ENCODE data around the gene CACNA1A. TPM values are rescaled to one million over a fixed set of nuclear protein-coding genes. Genes with fewer than 3 reads are reported as not detected.

Gene CACNA1A
- polyA plus RNA-seq, 2 of the 4 experiments (the other 2 are of a cell fraction), result 0.27 to 0.71 TPM

DNA sequence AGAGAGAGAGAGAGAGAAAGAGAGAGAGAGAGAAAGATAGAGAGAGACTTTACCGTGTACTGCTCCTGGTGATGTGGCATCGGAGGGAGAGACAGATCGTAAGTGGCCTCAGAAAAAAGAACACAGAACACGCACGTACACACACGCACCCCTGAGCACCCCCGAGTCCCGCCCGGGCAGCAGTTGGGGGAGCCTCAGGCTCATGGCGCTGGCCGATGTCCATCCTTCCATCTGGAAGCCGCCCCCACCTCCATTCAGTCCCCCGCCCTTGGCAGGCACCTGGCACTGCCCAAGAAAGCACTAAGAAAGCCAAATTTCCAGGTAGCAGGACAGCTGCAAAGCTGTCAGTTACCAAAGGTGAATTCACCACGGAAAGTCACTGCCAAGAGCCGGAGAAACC lies 239.1 kb downstream of the CACNA1A start (continued):
- TF ChIP-seq RARB (CRISPR knock-in tag; IDR thresholded peaks at IDR 0.05) (no peak), BHLHE40 (IDR thresholded peaks at IDR 0.05; ENCODE audit: low read depth, low read length) (no peak), KDM1A (IDR thresholded peaks at IDR 0.05; ENCODE audit: low read depth) (no peak), JUN (IDR thresholded peaks at IDR 0.05) (no peak), HOXB13 (CRISPR knock-in tag; IDR thresholded peaks at IDR 0.05; ENCODE audit: low read depth) (no peak)
- TF ChIP-seq, protein P1, sequence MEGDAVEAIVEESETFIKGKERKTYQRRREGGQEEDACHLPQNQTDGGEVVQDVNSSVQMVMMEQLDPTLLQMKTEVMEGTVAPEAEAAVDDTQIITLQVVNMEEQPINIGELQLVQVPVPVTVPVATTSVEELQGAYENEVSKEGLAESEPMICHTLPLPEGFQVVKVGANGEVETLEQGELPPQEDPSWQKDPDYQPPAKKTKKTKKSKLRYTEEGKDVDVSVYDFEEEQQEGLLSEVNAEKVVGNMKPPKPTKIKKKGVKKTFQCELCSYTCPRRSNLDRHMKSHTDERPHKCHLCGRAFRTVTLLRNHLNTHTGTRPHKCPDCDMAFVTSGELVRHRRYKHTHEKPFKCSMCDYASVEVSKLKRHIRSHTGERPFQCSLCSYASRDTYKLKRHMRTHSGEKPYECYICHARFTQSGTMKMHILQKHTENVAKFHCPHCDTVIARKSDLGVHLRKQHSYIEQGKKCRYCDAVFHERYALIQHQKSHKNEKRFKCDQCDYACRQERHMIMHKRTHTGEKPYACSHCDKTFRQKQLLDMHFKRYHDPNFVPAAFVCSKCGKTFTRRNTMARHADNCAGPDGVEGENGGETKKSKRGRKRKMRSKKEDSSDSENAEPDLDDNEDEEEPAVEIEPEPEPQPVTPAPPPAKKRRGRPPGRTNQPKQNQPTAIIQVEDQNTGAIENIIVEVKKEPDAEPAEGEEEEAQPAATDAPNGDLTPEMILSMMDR (IDR thresholded peaks at IDR 0.05), result no peak

- DNase-seq (ENCODE audit: low read depth in 1 of 2, low spot score in 1 of 2) (peak; percentile 43 to 45), ATAC-seq (peak; percentile 44 to 75; a peak in 4 of 6 replicates), FAIRE-seq (no peak)
- POLR2A ChIA-PET, result interaction anchor here (1.0 kb wide), 1 partner anchor 110 kb away, joined by 7 read pairs; no protein-coding TSS in a partner anchor
- H3K4me1 ChIP-seq, result peaks cover 13% of the 10 kb centered on the region; the same call in 2 of the 3 replicates
- CTCF ChIA-PET, result interaction anchor here (0.6 to 2.6 kb wide), 28 partner anchors 10 to 452 kb away, joined by 3 to 19 read pairs (median 4); partner anchors contain the start of genes IER2 and STX10
- TF ChIP-seq, protein P1 (IDR thresholded peaks at IDR 0.05), result peak; percentile 61
- TF ChIP-seq TP53 (CRISPR knock-in tag; IDR thresholded peaks at IDR 0.05) (no peak), BHLHE40 (IDR thresholded peaks at IDR 0.05; ENCODE audit: low read depth, low read length) (no peak), SMC3 (IDR thresholded peaks at IDR 0.05) (peak; percentile 69), RAD21 (conservative IDR thresholded peaks at IDR 0.05 in 1 of 2, IDR thresholded peaks at IDR 0.05 in 1 of 2) (peak; percentile 59 to 69)
- TF ChIP-seq, protein P2, sequence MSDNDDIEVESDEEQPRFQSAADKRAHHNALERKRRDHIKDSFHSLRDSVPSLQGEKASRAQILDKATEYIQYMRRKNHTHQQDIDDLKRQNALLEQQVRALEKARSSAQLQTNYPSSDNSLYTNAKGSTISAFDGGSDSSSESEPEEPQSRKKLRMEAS (IDR thresholded peaks at IDR 0.05), result no peak
- H3K9me3 ChIP-seq, result no peaks in the 10 kb centered on the region
- H3K27ac ChIP-seq, result peak overlapping the region in 1 of 2 experiments; percentile 5; a peak in 2 of 6 replicates
- H3K4me3 ChIP-seq, result no peak overlapping the region
- H3K4me2 ChIP-seq, result no peak overlapping the region
- WGBS (ENCODE audit: missing lambda C conversion rate), result 36% methylated on average over 7 of the region's 8 CpGs
Observed at GRCh38 chr19:13262450-13262849, 243.8 kb downstream of the CACNA1A start.

GRCh38 chr19:13260883-13261653 lies 245.2 kb downstream of the CACNA1A start:
- ATAC-seq (peak; percentile 40 to 54; a peak in 2 of 6 replicates), DNase-seq (ENCODE audit: low read depth in 1 of 2, low spot score in 1 of 2) (peak; percentile 49 to 58), FAIRE-seq (no peak)
- ChIA-PET POLR2A (interaction anchor here (1.2 kb wide), 1 partner anchor 97 kb away, joined by 5 read pairs; no protein-coding TSS in a partner anchor), CTCF (interaction anchor here (0.7 to 1.9 kb wide), 12 partner anchors 11 to 283 kb away, joined by 3 to 7 read pairs (median 4); no protein-coding TSS in a partner anchor)
- TF ChIP-seq, protein P3, sequence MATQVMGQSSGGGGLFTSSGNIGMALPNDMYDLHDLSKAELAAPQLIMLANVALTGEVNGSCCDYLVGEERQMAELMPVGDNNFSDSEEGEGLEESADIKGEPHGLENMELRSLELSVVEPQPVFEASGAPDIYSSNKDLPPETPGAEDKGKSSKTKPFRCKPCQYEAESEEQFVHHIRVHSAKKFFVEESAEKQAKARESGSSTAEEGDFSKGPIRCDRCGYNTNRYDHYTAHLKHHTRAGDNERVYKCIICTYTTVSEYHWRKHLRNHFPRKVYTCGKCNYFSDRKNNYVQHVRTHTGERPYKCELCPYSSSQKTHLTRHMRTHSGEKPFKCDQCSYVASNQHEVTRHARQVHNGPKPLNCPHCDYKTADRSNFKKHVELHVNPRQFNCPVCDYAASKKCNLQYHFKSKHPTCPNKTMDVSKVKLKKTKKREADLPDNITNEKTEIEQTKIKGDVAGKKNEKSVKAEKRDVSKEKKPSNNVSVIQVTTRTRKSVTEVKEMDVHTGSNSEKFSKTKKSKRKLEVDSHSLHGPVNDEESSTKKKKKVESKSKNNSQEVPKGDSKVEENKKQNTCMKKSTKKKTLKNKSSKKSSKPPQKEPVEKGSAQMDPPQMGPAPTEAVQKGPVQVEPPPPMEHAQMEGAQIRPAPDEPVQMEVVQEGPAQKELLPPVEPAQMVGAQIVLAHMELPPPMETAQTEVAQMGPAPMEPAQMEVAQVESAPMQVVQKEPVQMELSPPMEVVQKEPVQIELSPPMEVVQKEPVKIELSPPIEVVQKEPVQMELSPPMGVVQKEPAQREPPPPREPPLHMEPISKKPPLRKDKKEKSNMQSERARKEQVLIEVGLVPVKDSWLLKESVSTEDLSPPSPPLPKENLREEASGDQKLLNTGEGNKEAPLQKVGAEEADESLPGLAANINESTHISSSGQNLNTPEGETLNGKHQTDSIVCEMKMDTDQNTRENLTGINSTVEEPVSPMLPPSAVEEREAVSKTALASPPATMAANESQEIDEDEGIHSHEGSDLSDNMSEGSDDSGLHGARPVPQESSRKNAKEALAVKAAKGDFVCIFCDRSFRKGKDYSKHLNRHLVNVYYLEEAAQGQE (IDR thresholded peaks at IDR 0.05), result no peak
- TF ChIP-seq JUNB (IDR thresholded peaks at IDR 0.05) (0 out of 2 replicates have a peak, but pooled peaks have one; percentile 21), FOSL2 (IDR thresholded peaks at IDR 0.05) (no peak), FOSL2 (CRISPR knock-in tag; IDR thresholded peaks at IDR 0.05) (peak; percentile 74)
- TF ChIP-seq, protein P4, sequence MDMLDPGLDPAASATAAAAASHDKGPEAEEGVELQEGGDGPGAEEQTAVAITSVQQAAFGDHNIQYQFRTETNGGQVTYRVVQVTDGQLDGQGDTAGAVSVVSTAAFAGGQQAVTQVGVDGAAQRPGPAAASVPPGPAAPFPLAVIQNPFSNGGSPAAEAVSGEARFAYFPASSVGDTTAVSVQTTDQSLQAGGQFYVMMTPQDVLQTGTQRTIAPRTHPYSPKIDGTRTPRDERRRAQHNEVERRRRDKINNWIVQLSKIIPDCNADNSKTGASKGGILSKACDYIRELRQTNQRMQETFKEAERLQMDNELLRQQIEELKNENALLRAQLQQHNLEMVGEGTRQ (IDR thresholded peaks at IDR 0.05), result peak; percentile 19; the same call in 1 of the 2 replicates
- TF ChIP-seq, protein P2 (IDR thresholded peaks at IDR 0.05), result no peak
- peaks cover 13% of the 10 kb centered on the region; the same call in 2 of the 3 replicates for H3K4me1 ChIP-seq
- H3K4me3 ChIP-seq, result no peak overlapping the region
- WGBS (ENCODE audit: missing lambda C conversion rate), result 54% methylated on average over 9 of the region's 9 CpGs
- peaks cover 5% of the 10 kb centered on the region; the same call in 2 of the 3 replicates for H3K9me3 ChIP-seq
- peak overlapping the region; percentile 35 to 54; a peak in 4 of 6 replicates for H3K27ac ChIP-seq
- H3K4me2 ChIP-seq, result peak overlapping the region; percentile 21; the same call in 2 of the 3 replicates
